GM12865 (cell line): ENCODE results near the gene RUNX1.

Experiments
- DNase-seq: peaks from one replicate; pipeline ENCODE4 v3.0.0; 2010; ENCODE audit warnings: low read depth
- H3K4me3 ChIP-seq: 2 replicates; pipeline ENCODE4 v1.5.1; 2011; ENCODE audit warnings: mild to moderate bottlenecking, low read depth, low read length, control low read depth
- CTCF ChIP-seq: IDR thresholded peaks from 2 replicates; pipeline ENCODE4 v1.5.1; 2011; ENCODE audit warnings: low read length, control low read depth, low read depth, inconsistent platforms; ENCODE audit not compliant: insufficient read depth; ENCODE audit errors: missing control alignments

RUNX1 gene

GRCh38 chr21:34822942-34823341 is 226.2 kb downstream of the RUNX1 start:
- no peak overlapping the region for H3K4me3 ChIP-seq
- no peak for DNase-seq
- TF ChIP-seq CTCF = no peak

GRCh38 chr21:34822168-34822567 is 226.9 kb downstream of the RUNX1 start:
- no peak for TF ChIP-seq CTCF
- H3K4me3 ChIP-seq = no peak overlapping the region
- no peak for DNase-seq

- TF ChIP-seq CTCF = no peak
- no peak overlapping the region for H3K4me3 ChIP-seq
- no peak for DNase-seq
These were observed 227.4 kb downstream of the RUNX1 start for GRCh38 chr21:34821717-34822116.

GRCh38 chr21:34820051-34820450 is 229.1 kb downstream of the RUNX1 start:
- DNase-seq = no peak
- no peak for TF ChIP-seq CTCF
- no peak overlapping the region for H3K4me3 ChIP-seq

- H3K4me3 ChIP-seq = no peak overlapping the region
- TF ChIP-seq CTCF = no peak
- no peak for DNase-seq
These were observed 229.6 kb downstream of the RUNX1 start for GRCh38 chr21:34819357-34819999.

- H3K4me3 ChIP-seq = no peak overlapping the region
- TF ChIP-seq CTCF = no peak
- no peak for DNase-seq
These were observed 230.4 kb downstream of the RUNX1 start for GRCh38 chr21:34818662-34819158.
